Esophagus mucosa (tissue), 1 donor: Measurements from ENCODE around the gene CRK. TPM values are rescaled to one million over a fixed set of nuclear protein-coding genes. Genes with fewer than 3 reads are reported as not detected.

Experiments
- ATAC-seq: fragments of 200-7000 bp; cut with Tn5 transposase; one replicate; pipeline ENCODE4 v1.9.1; 2020
- total RNA-seq: library from RNA; stranded (reverse); gene quantifications from one replicate; pipeline ENCODE4 v1.2.4, GENCODE V29; 2023
- donor health status: DM: yes; HTN: yes; CAD: no.

CRK gene
- total RNA-seq = 42.2 TPM

GRCh38 chr17:1455797-1456599 is at the start of gene CRK:
Gene CRK (minus strand): TSS chr17:1456232. CDS start chr17:1456117, 115 bp downstream.
- peak; percentile 96 for ATAC-seq

GRCh38 chr17:1505586-1505985 is 49.6 kb upstream of the CRK start:
- ATAC-seq = no peak

- no peak for ATAC-seq
These were observed 48.8 kb upstream of the CRK start for GRCh38 chr17:1504866-1505265.

GRCh38 chr17:1503699-1504098 is 47.7 kb upstream of the CRK start:
- no peak for ATAC-seq

DNA sequence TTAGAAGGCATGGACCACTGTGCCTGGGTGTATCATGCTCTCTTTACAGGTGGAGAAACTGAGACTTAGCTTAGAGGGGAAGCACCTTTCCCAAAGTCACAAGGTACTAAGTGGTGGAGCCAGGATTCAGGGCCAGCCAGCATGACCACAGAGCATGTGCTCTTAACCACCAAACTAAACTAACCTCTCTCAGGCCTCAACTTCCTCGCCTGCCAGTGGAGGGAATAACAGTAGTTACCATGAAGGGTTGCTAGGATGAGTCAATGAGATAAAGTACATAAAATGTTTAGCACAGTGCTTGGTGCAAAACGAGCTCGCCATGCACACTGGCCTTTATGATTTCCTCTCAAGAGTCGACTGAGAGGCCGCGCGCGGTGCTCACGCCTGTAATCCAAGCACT is 42.8 kb upstream of the CRK start:
- no peak for ATAC-seq

- ATAC-seq = no peak
These were observed 42.2 kb upstream of the CRK start for GRCh38 chr17:1498233-1498632.

GRCh38 chr17:1497831-1498230 is 41.8 kb upstream of the CRK start:
- no peak for ATAC-seq

GRCh38 chr17:1496869-1497268 is 40.8 kb upstream of the CRK start:
- ATAC-seq = no peak

DNA sequence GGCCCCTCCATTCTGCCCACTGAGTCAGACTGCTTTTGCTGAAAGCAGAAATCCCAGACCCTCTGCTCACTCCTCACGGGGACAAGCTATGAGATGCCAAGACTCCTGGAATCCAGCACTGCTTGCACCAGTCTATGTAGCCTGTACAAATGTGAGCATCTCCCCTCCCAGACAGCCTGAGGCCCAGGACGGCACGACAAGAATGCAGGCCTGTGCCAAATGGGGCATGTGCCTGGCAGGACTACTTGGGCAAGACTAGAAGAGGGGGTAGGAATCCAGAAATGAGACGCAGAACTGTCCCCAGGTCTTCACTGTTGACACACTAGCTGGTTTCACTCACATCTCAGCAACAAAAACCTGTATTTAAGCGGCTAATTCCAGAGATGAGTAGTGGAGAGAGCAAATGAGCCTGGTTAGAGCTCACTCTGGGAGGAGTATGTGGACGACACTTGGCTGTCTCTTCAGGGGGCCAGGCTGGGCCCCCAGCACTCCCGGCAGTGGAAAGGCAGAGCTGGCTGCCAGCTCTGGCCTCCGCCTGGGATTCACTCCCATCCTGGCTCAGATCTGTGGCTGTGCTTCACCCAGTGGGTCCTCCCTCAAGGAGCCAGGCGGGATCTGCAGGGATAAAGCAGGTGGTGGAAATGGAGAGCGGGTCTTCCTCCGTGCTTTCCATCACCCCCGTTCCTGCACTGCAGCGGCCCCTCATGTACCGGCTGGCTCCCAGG is 39.4 kb upstream of the CRK start:
- no peak for ATAC-seq

GRCh38 chr17:1494736-1495253 is 38.8 kb upstream of the CRK start:
- ATAC-seq = no peak

- ATAC-seq = no peak
These were observed 38.2 kb upstream of the CRK start for GRCh38 chr17:1494203-1494602.

DNA sequence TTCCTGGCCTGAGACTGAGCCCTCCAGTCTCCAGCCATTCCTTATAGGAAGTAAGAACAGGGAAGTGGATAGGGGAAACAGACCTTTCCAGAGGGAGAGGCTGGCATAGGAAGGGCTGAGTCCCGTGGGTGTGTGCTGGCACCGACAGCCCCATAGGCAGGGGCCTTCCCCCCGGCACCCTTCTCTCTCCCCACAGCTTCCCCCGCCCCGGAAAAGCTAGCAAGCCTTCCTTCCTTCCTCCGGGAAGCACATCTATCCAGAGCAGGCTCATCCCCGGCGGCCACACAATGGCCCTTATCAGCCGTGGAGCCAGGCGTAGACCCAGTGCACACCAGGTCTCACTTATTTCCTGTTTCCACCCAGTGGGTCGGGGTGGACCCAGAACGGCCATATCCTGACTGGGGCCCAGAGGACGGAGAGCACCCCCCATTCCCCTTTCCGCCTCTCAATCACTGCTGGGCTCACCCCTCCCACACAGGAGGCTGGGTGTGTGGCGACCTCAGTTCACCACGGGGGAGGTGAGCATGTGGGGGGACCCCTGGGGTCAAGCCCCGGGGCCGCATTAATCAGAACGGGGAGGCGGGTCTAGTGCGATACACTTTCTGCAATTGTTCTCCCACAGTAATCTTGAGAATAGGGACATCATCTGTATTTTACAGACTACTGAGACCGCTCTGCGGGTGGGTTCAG is 37.4 kb upstream of the CRK start:
- no peak for ATAC-seq

DNA sequence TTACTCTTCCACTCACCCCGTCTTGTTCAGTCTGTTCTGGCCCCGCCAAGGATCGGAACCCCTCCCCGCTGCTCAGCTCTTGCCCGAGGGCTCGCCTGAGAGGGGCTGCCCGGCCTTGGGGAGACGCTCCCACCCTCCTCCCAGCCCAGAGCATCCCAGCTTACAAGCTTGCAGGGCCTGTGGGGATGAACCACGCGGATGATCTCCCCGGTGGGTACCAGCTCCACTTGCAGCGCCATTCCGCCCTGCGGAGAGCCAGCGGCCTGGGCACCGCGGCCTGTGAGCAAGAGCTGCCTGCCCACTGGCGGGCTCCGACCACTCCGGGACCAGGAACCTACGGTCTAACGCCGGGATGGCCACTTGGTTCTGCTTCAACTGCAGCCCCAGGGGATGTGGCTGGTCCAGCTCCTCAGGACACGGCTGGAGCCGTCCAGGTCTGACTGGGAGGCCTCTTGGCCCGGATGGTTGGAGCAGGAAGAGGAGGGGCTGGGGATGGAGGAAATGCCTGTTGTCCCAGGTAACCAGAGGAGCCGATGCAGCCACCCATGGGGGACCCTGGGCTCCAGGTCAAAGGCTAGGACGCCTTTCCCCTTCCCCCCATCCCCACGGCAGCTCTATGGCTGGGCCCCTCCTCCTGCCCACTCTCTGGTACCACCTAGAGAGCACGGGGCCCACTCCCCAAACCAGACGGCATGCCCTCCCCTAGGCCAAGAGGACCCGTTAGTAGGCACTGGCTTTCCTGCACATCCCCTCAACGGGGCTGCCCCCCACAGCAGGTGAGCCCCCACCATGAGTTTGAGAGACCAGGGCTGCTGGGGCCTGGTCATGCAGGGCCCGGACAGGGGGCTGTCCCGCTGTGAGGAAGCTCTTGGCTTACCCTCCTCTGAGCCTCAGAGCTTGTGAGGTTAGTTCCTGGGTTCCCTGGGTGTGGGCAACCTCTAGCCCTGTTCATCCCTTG is 36.5 kb upstream of the CRK start, which contains the start of gene MYO1C:
Gene MYO1C, minus strand, starts transcription at position 438 of the 958 bp plus-strand sequence. Its CDS starts 199 bp downstream, at position 239.
- no peak for ATAC-seq

GRCh38 chr17:1491443-1492248 is 35.6 kb upstream of the CRK start:
- ATAC-seq = peak; percentile 61

DNA sequence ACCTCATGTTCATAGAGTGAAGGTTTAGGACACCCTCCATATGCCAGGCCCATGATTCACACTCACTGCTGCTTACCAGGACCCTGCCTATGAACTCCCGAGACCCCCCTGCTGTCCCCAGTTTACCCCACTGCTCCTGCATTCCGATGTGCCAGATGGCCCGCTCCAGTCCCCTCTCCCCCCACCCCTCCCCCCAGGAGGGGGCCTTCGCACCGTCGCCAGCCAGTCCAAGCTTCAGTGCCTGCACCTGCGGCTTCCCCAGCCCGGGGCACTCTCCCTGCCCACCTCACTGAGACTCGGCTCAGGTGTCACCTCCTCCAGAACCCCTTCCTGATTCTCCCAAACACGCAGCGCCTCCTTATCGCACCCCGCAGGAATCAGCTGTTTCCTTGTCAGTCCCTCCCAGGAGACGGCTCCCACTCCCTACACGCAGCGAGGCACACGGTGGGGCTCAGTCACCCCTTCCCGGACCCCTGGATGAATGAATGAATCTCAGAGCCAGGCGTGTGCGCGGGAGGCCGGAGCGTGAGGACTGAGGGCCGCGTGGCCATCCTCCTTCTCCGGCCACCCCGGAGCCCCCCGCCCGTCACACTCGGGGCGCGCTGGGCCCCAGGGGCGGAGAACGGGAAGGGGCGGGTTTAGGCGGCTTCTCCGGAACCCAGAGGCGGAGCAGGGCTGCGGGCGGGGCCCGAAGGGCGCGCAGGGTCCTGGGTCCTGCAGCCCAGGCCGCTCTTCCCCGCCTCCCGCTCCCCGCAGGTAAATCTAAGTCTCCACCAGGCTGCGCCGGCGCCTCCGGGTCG is 34.8 kb upstream of the CRK start:
- ATAC-seq = peak; percentile 45

GRCh38 chr17:1488826-1489270 is 32.8 kb upstream of the CRK start:
- no peak for ATAC-seq

GRCh38 chr17:1487939-1488825 is 32.1 kb upstream of the CRK start:
- peak; percentile 56 for ATAC-seq

- ATAC-seq = peak; percentile 38
These were observed 31.0 kb upstream of the CRK start for GRCh38 chr17:1486802-1487695.
